Measurements from ENCODE around the gene MAD1L1. TPM values are rescaled to one million over a fixed set of nuclear protein-coding genes. Genes with fewer than 3 reads are reported as not detected.

The MAD1L1 gene
- total and polyA plus RNA-seq, 2 of the 13 experiments (the other 11 are each of a cell fraction or from before 2014, with no cell fraction given) = 17.4 to 64.7 TPM

DNA sequence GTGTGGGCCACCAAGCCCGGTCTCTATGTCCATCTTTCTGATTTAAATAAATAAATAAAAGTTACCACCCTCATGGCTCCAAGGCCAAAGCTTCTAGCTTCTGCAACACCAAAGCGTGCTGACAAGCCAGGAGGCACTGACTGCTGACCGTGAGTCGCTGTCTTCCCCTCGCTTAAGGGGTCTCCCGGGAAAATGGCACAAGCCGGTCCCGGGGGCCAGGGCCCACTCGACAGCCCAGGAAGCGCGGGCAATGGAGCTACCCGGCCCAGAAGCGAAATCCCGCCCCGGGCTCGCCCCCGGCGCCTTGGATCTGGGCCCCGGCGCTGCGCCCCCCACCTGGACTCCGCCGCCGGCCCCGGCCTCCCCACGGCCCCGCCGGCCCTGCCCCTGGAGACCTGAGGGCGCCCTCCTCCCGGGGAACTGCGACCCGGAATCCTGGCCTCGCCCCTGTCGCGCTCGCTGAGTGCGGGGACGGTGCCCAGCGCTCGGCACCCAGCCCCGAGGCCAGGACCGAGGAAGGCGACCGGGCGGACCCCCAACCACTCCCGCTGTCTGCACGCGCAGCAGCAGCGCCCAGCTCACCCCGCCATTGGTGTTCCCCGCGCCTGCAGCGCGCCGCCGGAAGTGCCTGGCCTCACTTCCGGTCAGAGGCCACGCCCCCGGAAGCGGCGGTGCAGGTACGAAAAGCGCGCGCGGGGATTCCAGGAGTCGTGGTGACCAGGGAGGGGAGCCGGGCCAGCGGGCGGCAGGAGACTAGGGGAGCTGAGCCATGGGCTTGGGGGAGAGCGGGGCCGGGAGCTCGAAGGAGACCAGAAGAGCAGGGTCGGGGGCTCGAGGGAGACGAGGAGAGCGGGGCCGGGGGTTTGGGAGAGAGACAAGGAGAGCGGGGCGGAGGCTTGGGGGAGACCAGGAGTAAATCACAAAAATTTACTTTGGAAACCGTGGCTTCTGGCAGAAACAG lies 9.1 kb upstream of the MAD1L1 start, which contains the start of the genes MRM2 and NUDT1 (continued):
- TF ChIP-seq, protein P1, sequence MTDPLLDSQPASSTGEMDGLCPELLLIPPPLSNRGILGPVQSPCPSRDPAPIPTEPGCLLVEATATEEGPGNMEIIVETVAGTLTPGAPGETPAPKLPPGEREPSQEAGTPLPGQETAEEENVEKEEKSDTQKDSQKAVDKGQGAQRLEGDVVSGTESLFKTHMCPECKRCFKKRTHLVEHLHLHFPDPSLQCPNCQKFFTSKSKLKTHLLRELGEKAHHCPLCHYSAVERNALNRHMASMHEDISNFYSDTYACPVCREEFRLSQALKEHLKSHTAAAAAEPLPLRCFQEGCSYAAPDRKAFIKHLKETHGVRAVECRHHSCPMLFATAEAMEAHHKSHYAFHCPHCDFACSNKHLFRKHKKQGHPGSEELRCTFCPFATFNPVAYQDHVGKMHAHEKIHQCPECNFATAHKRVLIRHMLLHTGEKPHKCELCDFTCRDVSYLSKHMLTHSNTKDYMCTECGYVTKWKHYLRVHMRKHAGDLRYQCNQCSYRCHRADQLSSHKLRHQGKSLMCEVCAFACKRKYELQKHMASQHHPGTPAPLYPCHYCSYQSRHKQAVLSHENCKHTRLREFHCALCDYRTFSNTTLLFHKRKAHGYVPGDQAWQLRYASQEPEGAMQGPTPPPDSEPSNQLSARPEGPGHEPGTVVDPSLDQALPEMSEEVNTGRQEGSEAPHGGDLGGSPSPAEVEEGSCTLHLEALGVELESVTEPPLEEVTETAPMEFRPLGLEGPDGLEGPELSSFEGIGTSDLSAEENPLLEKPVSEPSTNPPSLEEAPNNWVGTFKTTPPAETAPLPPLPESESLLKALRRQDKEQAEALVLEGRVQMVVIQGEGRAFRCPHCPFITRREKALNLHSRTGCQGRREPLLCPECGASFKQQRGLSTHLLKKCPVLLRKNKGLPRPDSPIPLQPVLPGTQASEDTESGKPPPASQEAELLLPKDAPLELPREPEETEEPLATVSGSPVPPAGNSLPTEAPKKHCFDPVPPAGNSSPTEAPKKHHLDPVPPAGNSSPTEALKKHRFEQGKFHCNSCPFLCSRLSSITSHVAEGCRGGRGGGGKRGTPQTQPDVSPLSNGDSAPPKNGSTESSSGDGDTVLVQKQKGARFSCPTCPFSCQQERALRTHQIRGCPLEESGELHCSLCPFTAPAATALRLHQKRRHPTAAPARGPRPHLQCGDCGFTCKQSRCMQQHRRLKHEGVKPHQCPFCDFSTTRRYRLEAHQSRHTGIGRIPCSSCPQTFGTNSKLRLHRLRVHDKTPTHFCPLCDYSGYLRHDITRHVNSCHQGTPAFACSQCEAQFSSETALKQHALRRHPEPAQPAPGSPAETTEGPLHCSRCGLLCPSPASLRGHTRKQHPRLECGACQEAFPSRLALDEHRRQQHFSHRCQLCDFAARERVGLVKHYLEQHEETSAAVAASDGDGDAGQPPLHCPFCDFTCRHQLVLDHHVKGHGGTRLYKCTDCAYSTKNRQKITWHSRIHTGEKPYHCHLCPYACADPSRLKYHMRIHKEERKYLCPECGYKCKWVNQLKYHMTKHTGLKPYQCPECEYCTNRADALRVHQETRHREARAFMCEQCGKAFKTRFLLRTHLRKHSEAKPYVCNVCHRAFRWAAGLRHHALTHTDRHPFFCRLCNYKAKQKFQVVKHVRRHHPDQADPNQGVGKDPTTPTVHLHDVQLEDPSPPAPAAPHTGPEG (CRISPR knock-in tag; IDR thresholded peaks at IDR 0.05) = no peak
- TF ChIP-seq, protein P2, sequence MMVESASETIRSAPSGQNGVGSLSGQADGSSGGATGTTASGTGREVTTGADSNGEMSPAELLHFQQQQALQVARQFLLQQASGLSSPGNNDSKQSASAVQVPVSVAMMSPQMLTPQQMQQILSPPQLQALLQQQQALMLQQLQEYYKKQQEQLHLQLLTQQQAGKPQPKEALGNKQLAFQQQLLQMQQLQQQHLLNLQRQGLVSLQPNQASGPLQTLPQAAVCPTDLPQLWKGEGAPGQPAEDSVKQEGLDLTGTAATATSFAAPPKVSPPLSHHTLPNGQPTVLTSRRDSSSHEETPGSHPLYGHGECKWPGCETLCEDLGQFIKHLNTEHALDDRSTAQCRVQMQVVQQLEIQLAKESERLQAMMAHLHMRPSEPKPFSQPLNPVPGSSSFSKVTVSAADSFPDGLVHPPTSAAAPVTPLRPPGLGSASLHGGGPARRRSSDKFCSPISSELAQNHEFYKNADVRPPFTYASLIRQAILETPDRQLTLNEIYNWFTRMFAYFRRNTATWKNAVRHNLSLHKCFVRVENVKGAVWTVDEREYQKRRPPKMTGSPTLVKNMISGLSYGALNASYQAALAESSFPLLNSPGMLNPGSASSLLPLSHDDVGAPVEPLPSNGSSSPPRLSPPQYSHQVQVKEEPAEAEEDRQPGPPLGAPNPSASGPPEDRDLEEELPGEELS (CRISPR knock-in tag; IDR thresholded peaks at IDR 0.05) = no peak
- TF ChIP-seq ZFAT (CRISPR knock-in tag; conservative IDR thresholded peaks at IDR 0.05) = no peak
- TF ChIP-seq U2AF1 (optimal IDR thresholded peaks at IDR 0.05; ENCODE audit: low read depth, low read length) = no peak
- no peak for TF ChIP-seq SSRP1 (CRISPR knock-in tag; IDR thresholded peaks at IDR 0.05)
- TF ChIP-seq ATRX (CRISPR knock-in tag; IDR thresholded peaks at IDR 0.05; ENCODE audit: borderline replicate concordance) = no peak
- TF ChIP-seq TAF15 (IDR thresholded peaks at IDR 0.05; ENCODE audit: low read depth, low read length, poor library complexity, severe bottlenecking) = peak; percentile 91
- no peak for TF ChIP-seq ZNF468 (CRISPR knock-in tag; IDR thresholded peaks at IDR 0.05)
- TF ChIP-seq, protein P3, sequence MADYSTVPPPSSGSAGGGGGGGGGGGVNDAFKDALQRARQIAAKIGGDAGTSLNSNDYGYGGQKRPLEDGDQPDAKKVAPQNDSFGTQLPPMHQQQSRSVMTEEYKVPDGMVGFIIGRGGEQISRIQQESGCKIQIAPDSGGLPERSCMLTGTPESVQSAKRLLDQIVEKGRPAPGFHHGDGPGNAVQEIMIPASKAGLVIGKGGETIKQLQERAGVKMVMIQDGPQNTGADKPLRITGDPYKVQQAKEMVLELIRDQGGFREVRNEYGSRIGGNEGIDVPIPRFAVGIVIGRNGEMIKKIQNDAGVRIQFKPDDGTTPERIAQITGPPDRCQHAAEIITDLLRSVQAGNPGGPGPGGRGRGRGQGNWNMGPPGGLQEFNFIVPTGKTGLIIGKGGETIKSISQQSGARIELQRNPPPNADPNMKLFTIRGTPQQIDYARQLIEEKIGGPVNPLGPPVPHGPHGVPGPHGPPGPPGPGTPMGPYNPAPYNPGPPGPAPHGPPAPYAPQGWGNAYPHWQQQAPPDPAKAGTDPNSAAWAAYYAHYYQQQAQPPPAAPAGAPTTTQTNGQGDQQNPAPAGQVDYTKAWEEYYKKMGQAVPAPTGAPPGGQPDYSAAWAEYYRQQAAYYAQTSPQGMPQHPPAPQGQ (CRISPR knock-in tag; IDR thresholded peaks at IDR 0.05; ENCODE audit: borderline replicate concordance) = no peak
- TF ChIP-seq MYC (CRISPR knock-in tag; IDR thresholded peaks at IDR 0.05; ENCODE audit: borderline replicate concordance) = peak; percentile 88
- TF ChIP-seq ZBTB3 (CRISPR knock-in tag; IDR thresholded peaks at IDR 0.05; ENCODE audit: borderline replicate concordance, low read depth) = no peak
- TF ChIP-seq, protein P4, sequence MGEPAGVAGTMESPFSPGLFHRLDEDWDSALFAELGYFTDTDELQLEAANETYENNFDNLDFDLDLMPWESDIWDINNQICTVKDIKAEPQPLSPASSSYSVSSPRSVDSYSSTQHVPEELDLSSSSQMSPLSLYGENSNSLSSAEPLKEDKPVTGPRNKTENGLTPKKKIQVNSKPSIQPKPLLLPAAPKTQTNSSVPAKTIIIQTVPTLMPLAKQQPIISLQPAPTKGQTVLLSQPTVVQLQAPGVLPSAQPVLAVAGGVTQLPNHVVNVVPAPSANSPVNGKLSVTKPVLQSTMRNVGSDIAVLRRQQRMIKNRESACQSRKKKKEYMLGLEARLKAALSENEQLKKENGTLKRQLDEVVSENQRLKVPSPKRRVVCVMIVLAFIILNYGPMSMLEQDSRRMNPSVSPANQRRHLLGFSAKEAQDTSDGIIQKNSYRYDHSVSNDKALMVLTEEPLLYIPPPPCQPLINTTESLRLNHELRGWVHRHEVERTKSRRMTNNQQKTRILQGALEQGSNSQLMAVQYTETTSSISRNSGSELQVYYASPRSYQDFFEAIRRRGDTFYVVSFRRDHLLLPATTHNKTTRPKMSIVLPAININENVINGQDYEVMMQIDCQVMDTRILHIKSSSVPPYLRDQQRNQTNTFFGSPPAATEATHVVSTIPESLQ (CRISPR knock-in tag; conservative IDR thresholded peaks at IDR 0.05) = 0 out of 2 replicates have a peak, but pooled peaks have one; percentile 30
- peak; percentile 81; the same call in 1 of the 2 replicates for TF ChIP-seq TMF1 (CRISPR knock-in tag; IDR thresholded peaks at IDR 0.05; ENCODE audit: low read depth)
- TF ChIP-seq SRSF4 (IDR thresholded peaks at IDR 0.05; ENCODE audit: low read depth, low read length, poor library complexity, severe bottlenecking) = no peak
- no peak for TF ChIP-seq ZNF382 (CRISPR knock-in tag; IDR thresholded peaks at IDR 0.05; ENCODE audit: borderline replicate concordance)

Data from HepG2 (cell line).